GM11168 (cell line): ENCODE measurements around the gene SLC2A11.

ENCODE experiments used
- in situ Hi-C: fragments of 300-500 bp; cut with MboI; formaldehyde crosslinking; loops from one replicate; pipeline ENCODE4 v1.12.0; 2022; ENCODE audit warnings: low sequenced_read_pairs; ENCODE audit not compliant: unreplicated experiment

The SLC2A11 gene, protein sequence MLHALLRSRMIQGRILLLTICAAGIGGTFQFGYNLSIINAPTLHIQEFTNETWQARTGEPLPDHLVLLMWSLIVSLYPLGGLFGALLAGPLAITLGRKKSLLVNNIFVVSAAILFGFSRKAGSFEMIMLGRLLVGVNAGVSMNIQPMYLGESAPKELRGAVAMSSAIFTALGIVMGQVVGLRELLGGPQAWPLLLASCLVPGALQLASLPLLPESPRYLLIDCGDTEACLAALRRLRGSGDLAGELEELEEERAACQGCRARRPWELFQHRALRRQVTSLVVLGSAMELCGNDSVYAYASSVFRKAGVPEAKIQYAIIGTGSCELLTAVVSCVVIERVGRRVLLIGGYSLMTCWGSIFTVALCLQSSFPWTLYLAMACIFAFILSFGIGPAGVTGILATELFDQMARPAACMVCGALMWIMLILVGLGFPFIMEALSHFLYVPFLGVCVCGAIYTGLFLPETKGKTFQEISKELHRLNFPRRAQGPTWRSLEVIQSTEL

DNA sequence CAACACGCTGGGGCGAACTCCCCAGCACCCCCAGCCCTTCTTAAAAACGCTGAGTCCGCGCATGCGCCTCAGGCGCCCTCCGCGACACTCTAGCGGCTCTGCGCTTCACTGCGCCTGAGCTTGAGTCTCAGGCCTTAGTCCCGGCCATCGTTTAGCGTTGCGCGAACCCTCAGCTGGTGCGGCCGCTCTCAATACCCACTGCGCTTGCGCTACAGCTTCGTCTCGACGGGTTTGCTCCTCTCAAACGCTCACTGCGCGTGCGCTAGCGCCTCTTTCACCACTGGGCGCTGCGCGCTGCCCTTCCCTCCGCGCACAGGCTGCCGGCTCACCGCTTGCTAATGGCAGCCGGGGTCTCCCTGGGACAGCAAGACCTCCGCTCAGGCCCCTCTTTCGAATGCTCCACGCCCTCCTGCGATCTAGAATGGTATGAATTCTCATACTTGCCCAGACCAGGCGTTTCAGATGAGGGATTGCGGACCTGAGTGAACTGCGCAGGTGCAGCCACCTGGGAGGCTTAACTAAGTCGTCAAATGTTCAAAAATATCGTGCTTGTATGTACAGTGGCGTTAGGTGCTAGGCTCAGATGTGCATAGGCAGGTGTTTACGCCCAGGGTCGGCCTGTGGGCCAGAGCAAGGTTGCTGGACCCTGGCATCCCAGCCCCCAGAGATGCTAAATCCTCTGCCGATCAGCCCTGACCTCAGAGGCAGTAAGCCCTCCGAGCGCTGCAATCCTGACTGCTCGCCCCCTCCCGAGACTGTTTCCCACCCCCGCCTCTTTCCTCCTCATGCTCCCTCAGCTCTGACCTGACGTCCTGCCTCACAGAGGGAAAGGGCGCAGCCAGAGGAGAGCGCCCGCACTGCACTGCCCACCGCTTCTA is at the start of gene SLC2A11:
Gene SLC2A11, plus strand, starts transcription at position 270 of the 878 bp plus-strand sequence. Its CDS starts 125 bp downstream, at position 395.
- in situ Hi-C loops, result no loop called here

DNA sequence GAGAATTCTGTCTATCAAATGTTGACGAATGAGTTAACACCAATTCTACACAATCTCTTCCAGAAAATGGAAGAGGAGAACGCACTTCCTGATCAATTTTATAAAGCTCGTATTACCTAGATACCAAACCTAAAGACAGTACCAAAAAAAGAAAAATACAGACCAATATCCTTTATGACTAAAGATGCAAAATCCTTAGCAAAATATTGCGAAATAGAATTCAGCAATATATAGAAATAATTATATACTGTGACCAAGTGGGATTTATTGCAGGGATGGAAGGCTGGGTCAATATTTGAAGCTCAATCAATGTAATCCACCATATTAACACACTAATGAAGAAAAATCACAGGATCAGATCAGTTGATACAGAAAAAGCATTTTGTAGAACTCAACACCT is 45.3 kb upstream of the SLC2A11 start:
- in situ Hi-C loops, result no loop called here

DNA sequence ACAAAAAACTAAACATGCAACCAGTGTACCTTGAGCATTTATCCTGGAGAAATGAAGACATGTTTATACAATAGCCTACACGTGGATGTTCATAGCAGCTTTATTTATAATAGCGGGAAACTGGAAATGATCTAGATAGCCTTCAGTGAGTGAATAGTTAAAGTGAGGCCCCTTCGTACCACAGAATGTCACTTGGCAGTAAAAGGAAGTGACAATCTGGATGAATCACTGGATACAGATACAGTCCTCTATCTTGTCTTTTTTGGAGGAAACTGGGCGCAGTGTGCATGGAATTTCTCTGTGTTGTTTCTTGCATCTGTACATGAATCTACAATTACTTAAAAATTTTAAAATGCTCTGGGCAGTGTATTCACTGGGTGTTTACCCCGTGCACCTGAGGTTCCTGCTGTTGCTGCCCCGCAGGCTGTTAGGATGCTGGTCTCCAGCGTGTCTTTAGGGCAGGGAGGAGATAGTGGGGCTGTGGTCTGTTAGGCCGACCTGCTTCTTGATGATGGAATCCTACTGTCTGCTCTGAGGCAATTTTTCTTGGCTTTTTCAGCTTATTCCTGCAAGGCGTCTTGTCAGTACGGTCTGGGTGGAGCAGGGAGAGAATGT is 42.0 kb upstream of the SLC2A11 start:
- in situ Hi-C loops, result no loop called here

DNA sequence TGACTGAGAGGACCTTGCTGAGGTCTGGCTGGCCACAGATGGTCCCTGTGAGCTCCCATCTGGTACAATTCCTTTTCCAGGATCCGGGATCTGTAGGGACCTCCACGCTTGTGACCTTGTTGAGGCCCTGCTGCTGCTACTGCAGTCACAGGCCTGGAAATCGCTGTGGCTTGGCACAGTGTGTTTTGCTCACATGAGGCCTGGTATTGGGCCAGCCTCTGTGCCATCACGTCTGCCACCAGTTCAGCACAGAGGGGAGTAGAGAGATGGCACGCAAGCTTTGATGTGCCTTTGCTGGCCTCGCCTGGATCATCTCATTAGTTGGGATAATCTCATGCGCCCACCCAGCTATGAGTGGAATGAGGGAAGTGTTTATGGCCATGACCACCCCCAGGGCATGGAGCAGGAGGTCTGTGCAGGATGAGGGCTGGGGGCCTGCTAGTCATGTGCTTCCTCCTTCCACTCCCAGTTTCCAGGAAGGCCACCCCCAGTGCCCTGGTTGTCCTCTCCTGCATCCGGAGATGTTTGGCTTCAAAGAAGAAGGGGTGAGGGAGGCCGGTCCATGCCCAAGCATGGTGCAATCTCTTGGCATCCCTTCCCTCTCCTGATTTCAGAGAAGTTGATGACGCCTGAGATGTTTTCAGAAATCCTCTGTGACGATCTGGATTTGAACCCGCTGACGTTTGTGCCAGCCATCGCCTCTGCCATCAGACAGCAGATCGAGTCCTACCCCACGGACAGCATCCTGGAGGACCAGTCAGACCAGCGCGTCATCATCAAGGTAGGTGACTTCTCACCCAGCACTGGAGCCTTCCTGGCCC is 41.3 kb upstream of the SLC2A11 start:
- in situ Hi-C loops, result no loop called here

DNA sequence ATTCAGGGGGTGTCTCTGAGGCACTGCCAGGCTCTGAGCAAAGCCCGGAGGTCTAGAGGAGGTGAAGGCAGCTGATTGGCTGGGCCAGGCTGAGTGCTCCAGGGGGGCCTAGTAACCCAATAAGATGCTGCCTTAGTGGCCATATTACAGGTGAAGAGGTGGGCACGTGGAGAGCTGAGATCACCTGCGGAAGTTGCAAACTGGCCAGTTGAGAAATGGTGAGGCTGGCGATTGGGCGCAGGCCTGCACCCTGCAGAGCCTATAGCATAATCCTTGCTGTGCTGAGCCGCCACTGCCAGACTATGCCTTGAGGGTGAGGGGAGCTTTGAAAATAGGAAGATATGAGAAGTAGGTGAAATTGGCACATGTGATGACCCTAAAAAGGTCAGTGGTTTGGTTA is 40.5 kb upstream of the SLC2A11 start:
- in situ Hi-C loops, result no loop called here

DNA sequence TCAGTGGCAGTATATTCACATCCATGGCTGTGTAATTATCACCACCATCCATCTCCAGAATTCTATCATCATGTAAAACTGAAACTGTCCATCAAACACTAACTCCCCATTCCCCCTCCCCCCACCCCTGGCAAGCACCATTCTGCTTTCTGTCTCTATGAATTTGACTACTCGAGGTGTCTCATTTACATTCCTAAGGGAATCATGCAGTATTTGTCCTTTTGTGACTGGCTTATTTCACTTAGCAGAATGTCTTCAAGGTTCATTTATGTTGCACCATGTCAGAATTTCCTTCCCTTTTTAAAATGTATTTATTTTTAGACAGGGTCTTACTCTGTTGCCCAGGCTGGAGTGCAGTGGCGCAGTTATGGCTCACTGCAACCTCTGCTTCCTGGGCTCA is 39.1 kb upstream of the SLC2A11 start:
- in situ Hi-C loops, result no loop called here

DNA sequence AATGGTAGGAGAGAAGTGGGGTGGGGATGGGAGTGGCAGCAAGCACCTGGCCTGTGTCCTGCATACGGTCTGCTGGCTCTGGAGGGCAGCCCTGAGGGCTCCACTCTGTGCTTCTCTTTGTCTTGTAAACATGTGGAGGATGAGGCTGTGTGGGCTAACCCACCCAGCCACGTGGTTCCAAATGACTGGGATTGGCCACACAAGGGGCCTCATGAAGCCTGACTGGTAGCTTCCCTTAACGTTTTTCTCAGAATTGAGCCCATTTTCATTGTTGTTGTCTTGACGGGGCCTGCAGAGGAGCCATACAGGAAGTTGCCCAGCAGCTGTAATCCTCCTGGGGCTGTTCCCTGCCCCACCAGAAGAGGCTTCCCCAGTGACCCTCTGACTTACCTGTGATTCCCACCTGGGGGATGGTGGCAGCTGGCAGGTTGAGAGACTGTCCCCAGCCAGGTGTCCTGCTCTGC is 36.9 kb upstream of the SLC2A11 start:
- in situ Hi-C loops, result no loop called here

DNA sequence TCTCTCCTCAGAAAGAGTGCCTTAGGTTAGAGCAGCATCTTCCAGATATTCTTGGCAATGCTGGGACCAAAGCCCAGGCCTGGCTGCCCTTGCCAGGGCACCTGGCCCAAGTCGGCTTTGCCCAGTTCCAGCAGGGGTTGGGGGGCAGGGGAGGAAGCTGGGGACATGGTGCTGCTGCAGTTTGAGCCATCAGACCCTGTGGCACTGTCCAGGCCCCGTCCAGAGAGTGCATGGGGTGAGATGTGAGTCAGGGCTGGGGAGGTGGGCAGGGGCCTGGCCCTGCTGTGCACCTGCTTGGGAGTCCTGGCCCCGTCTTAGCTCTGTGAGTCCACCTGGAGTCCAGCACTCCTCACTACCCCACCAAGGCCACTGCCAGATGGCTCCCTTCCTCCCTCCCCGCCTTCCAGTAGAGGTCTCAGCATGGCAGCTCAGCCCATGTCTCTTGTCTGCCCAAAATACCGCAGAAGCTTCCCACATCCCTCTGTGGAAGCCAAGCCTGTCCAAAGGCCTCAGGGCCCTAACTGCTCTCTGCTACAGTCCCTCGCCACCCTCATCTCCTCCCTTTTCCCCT is 35.5 kb upstream of the SLC2A11 start:
- in situ Hi-C loops, result no loop called here

DNA sequence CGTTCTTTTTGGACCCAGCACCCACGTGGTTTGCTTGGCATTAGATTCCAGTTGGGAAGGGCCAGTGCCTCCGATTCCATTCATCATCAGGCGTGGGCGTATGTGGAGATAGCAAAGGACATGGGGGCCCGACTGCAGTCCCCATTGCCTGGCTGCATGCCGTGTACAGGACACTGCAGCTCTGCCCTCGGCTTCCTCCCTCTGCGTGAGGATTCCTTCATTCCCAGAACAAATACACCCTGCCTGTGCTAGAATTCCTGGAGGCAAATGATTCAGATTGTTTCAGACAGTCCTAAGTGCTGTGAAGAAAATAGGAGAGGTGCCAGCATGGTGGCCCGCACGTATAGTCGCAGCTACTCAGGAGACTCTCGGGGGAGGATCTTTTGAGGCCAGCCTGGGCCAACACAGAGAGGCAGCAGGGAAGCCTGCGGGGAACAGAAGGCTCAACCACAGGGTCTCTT is 34.3 kb upstream of the SLC2A11 start:
- in situ Hi-C loops, result no loop called here

DNA sequence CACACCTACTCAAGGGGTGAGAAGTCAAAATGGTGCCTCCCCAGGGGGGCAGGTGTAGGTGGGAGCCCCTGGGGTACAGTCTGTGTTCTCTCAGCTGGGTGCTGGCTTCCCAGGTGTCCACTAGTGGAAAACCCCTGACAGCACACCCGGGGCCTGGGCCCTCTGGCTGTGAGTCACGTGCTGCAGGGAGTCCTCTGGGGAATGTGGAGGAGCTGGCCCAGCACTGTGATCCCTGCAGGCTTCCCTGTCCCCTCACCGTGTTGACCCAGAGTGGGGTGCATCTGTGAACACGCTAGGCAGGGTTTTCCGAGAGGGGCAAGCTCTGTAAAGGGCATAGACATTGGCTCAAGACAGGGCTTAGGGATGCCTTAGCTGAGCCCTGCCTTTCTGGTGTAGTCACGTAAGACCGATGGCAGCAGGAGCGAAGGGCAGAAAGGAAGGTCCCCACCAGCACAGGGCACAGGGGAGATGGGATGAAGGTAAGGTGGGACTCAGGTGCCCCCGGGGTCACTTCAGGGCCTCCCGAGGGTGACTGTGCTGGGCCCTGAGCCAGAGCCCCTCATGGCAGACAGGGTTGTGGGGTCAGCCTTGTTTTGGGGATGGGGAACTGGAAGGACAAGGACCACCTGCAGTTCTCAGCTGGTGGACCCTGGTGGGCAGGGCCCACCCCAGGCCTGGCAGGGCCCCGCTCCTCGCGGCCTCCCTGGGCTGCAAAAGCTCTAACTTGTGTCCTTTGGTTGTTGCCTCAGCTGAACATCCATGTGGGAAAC is 33.0 kb upstream of the SLC2A11 start:
- in situ Hi-C loops, result no loop called here

DNA sequence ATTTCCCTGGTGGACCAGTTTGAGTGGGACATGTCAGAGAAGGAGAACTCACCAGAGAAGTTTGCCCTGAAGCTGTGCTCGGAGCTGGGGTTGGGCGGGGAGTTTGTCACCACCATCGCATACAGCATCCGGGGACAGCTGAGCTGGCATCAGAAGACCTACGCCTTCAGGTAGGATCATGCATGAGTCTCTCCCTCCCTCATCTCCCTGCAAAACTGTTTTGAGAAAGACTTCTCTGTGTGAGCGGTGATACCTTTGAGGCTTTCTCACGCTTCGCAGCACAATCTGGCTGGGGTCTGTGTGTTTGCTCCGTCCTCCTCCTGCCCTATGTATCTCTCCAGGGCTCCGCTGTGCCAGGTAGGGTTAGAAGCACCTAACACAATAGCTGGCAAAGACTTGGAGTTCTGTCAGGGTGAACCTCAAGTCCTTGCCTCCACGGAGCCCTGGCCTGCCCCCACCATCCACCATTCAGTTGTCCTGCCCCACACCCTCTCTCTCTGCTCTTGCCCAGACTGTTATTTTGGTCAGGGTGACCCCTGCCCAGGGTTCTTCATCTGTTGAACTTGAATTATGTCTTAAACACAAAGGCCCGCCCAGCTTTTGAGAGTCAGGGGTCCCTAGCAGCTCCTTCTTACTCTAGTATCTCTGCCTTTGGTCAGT is 32.3 kb upstream of the SLC2A11 start:
- in situ Hi-C loops, result no loop called here

DNA sequence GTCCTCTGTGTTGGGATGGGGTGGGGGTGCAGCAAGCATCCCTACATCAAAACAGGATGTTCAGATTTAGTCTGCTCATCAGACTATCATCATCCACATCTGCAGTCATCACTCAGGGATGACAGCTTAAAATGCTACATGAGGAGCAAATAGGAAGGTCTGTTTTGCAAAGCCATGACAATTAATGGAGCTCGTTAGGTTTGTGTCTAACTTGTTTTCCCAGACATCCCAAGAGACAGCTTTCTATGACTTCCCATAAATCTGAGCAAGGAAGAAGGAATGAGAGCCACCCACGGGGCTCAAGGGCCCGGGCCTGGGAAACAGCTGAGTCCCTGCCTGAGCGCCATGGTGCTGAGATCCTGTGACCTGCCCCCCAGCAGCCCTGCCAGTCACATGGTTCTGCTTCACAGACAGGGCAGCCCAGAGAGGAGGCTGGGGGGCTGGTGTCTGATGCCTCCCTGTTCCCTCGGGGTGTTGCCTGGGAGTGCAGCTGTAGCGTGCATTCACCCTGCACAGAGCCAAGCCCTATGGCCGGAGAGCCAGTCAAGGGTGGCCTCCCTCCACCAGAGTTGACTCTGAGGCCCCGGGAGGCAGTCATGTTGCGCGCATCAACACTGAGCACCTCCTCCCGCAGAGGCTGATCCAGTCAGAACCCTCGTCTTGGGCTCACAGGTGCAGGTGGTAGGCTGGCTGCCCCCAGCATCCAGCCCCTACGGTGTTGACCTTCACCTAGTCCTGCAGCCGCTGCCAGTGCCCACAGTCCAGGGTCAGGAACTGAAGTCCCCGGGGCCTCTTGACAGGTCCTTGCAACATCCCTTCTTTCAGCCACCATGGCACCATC is 30.9 kb upstream of the SLC2A11 start:
- in situ Hi-C loops, result no loop called here

DNA sequence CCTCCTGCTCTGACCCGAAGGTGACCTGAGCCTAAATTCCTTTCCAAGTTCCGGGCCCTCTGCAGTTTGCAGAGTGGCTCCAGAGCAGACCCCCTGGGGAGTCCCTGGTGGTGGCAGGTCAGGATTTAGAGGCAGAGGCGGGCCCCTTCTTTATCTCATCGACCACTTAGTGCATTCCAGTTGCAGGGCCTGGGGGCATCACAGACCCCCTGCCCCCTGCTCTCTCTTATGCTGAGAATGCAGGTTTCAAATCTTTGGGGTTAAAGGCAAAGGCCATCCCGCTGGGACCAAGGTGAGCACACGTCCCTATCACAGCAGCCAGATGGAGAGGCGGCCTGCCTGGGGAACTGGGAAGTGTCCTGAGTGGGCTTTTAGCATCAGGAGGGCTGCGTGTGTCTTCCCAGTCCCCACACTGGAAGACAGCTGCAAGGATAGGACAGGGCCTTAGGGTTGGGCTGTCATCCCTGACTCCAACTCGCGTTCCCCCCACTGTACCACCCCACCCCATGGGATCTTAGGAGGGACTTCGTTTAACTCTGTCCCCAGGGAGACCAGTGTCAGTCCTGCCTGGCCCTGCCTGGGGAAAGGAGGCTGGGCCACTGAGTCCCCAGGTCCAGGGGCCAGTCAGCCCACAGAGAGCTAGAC is 30.2 kb upstream of the SLC2A11 start:
- in situ Hi-C loops, result no loop called here

DNA sequence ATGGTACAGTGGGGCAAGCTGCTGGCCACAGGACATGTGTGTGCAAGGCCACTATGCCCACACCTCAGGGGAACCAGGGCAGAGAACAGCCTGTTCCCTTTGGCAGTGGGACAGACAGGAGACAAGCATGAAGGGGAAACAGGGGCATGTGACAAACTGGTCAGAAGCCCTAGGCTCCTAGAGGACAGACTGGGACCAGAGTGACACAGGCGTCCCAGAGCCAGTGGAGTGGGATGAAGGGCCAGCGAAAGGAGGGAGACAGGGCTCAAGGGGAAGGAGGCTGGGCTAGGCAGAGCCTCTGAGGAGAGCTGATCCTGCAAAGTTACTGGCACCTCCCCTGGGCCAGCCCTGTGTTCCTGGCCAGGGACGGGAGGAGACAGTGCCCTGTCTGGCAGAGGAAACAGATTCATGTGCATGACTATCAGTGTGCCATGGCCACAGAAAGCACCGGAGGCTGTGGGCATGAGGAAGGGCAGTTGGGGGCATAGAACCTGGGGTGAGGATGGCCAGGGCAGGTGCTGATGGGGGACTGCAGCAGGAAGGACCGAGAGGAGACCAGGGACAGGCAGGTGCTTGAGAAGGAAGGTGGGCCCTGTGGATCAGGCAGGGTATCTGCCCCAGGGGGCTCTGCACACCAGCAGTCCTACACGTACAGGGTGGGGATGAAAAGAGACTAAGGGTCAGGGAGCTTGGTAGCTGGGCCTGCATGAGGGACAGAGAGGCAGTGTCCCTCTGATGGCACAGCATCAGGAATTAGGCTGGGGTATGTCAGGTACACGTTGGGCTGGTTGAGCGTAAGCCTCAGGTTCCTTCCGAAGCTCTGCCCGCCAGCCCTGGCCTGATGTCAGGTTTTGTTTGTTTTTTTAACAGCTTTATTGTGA is 28.6 kb upstream of the SLC2A11 start:
- in situ Hi-C loops, result no loop called here

DNA sequence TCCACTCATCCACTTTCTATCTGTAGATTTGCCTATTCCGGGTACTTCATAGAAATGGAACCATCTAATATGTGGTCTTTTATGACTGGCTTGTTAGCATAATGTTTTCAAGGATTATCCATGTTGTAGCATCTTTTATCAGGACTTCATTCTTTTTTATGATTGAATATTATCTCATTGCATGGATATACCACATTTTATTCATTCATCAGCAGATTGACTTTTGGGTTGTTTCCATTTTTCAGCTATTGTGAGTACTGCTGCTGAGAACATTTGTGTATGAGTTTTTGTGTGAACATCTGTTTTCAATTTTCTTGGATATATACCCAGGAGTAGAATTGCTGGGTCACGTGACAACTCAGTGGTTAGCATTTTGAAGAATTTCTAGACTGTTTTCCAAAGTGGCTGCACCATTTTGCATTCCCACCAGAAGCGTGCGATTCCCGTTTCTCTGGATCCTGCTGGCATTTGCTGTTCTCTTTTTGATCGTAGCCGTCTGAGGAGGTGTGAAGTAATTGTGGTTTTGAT is 27.8 kb upstream of the SLC2A11 start:
- in situ Hi-C loops, result no loop called here

DNA sequence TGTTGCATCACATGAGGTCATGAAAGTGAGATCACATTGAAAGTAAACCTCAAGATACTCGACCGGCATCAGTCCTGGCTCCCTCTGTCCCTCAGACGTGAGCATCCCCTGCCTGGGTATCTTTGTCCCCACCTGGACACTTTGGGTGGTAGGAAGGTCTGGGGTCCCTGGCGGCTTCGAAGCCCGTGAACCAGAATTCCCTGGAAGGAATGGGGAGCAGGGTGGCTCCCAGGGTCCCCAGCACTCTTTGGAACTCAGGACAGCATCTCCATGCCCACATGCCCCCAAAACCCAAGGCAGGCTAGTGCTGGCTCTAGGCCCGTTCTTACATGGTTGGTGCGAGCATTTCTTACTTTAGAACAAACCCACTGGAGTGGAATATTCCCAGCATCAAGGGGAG is 26.4 kb upstream of the SLC2A11 start:
- in situ Hi-C loops, result no loop called here
